Bladder microvascular endothelial cell (primary cell): ENCODE measurements around the gene OR4N5. TPM values are rescaled to one million over a fixed set of nuclear protein-coding genes. Genes with fewer than 3 reads are reported as not detected.

ENCODE experiments used
- total RNA-seq: library from RNA; depleted of rRNA; stranded (reverse); fragments of >200 nt; gene quantifications from 2 replicates; pipeline ENCODE4 v1.2.3, GENCODE V29; 2014

Gene OR4N5
- total RNA-seq = not detected in 2 replicates

GRCh38 chr14:20138520-20138919 lies at the start of gene OR4N5:
TSS of gene OR4N5 (plus strand) at chr14:20138820. CDS start at chr14:20143736, 4,916 bp downstream.

GRCh38 chr14:20110438-20110837 lies 28.2 kb upstream of the OR4N5 start, which contains the start of gene OR4K17:
TSS of gene OR4K17 (plus strand) at chr14:20110739. CDS start at chr14:20117500, 6,761 bp downstream.

GRCh38 chr14:20190596-20190995 lies 52.0 kb downstream of the OR4N5 start, which contains the start of gene OR11G2:
TSS of gene OR11G2 (plus strand) at chr14:20190896. CDS start at chr14:20197438, 6,542 bp downstream.

Other genes with a start within 250 kb of the OR4N5 start
- not detected in 2 replicates for gene OR4K5, start 218.2 kb upstream of the OR4N5 start, total RNA-seq
- not detected in 2 replicates for gene OR4K1, start 207.9 kb upstream of the OR4N5 start, total RNA-seq
- gene OR4K15, start 163.2 kb upstream of the OR4N5 start, total RNA-seq = not detected in 2 replicates
- gene OR4Q2, start 136.7 kb upstream of the OR4N5 start, total RNA-seq = not detected in 2 replicates
- gene OR4K14, start 119.5 kb upstream of the OR4N5 start, total RNA-seq = not detected in 2 replicates
- gene OR4K13, start 102.8 kb upstream of the OR4N5 start, total RNA-seq = not detected in 2 replicates
- not detected in 2 replicates for gene OR4L1, start 78.8 kb upstream of the OR4N5 start, total RNA-seq
- not detected in 2 replicates for gene OR4K17, start 28.1 kb upstream of the OR4N5 start, total RNA-seq
- not detected in 2 replicates for gene OR11G2, start 52.1 kb downstream of the OR4N5 start, total RNA-seq
- not detected in 2 replicates for gene OR11H6, start 84.9 kb downstream of the OR4N5 start, total RNA-seq
- gene OR11H7, start 90.2 kb downstream of the OR4N5 start, total RNA-seq = not detected in 2 replicates
- not detected in 2 replicates for gene OR11H4, start 100.5 kb downstream of the OR4N5 start, total RNA-seq
- 15.1 and 38.6 TPM in 2 replicates for gene TTC5, start 167.1 kb downstream of the OR4N5 start, total RNA-seq
- gene CCNB1IP1, start 194.5 kb downstream of the OR4N5 start, total RNA-seq = 19.3 and 27.8 TPM in 2 replicates
- 5.8 and 10.5 TPM in 2 replicates for gene PARP2, start 204.8 kb downstream of the OR4N5 start, total RNA-seq